ENCODE results near the gene FAM124A. TPM values are rescaled to one million over a fixed set of nuclear protein-coding genes. Genes with fewer than 3 reads are reported as not detected.

FAM124A gene
- total RNA-seq, 2 experiments from 2014 or later = 0.17 to 0.23 TPM

Other genes starting within 250 kb of the FAM124A start
- not detected for gene C13orf42, start 111.1 kb upstream of the FAM124A start, total RNA-seq
- not detected for gene SERPINE3, start 117.3 kb downstream of the FAM124A start, total RNA-seq
- gene INTS6, start 230.6 kb downstream of the FAM124A start, total RNA-seq = 10 to 100 TPM; 45.5 to 49.7 TPM

All from activated naive CD8-positive, alpha-beta T cell treated with anti-CD3 and anti-CD28 coated beads, Interleukin-2, amount 10 ng/mL, durations not matched to agents 7 days and 5 days (primary cell).